Neural progenitor cell (in vitro differentiated cells): ENCODE results near the gene SSR4.

Experiments used
- EZH2 ChIP-seq: fragments of 200-600 bp; sonication (generic); IDR thresholded peaks from 2 replicates; pipeline ENCODE4 v1.6.1; 2017; ENCODE audit warnings: antibody characterized with exemption, mild to moderate bottlenecking, moderate library complexity
- TF ChIP-seq, protein P1 (sequence below): fragments of 200-600 bp; sonication (generic); IDR thresholded peaks from 2 replicates; pipeline ENCODE4 v1.5.1; 2017; ENCODE audit warnings: antibody characterized with exemption, mild to moderate bottlenecking

DNA sequence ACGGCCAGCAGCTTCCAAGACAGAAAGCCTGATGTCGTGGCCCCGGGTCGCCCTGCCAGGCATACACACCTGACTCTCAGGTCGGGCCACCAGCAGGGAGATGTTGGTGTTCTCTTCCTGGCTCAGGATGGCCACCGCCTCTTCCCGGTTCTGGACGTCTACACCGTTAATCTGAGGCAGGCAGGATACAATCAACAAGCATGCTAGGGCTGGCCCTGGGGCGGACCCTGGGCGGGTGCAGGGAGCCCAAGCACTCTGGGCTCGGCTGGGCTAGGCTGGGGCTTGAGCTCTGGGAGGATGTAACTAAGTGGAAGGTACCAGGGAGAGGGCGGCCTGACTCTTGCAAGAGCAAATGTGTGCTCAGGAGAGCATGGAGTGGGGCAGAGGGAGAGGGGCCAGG is 11.0 kb downstream of the SSR4 start:
- TF ChIP-seq, protein P1, sequence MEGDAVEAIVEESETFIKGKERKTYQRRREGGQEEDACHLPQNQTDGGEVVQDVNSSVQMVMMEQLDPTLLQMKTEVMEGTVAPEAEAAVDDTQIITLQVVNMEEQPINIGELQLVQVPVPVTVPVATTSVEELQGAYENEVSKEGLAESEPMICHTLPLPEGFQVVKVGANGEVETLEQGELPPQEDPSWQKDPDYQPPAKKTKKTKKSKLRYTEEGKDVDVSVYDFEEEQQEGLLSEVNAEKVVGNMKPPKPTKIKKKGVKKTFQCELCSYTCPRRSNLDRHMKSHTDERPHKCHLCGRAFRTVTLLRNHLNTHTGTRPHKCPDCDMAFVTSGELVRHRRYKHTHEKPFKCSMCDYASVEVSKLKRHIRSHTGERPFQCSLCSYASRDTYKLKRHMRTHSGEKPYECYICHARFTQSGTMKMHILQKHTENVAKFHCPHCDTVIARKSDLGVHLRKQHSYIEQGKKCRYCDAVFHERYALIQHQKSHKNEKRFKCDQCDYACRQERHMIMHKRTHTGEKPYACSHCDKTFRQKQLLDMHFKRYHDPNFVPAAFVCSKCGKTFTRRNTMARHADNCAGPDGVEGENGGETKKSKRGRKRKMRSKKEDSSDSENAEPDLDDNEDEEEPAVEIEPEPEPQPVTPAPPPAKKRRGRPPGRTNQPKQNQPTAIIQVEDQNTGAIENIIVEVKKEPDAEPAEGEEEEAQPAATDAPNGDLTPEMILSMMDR = no peak
- TF ChIP-seq EZH2 = no peak
